Panc1 (cell line): ENCODE results near the gene PTGES. TPM values are rescaled to one million over a fixed set of nuclear protein-coding genes. Genes with fewer than 3 reads are reported as not detected.

Experiments used
- ATAC-seq: fragments of 200-7000 bp; cut with Tn5 transposase; 2 replicates; pipeline ENCODE4 v1.9.1; 2020; ENCODE audit warnings: mild to moderate bottlenecking, moderate library complexity
- BruUV-seq: library from RNA; stranded (reverse); fragments of 400-500 nt; replicated peaks from 2 replicates; lab custom pipeline; 2021; lab: Mats Ljungman, UMichigan
- CTCF ChIA-PET: fragments of 300-600 bp; sonication (Branson Sonifier 250); formaldehyde crosslinking; loops from one replicate; lab custom pipeline; 2022; ENCODE audit warnings: antibody characterized with exemption; lab: Charles Lee
- POLR2A ChIA-PET: fragments of 300-600 bp; sonication (Branson Sonifier 250); formaldehyde crosslinking; loops from one replicate; lab custom pipeline; 2022; ENCODE audit warnings: antibody characterized with exemption; lab: Charles Lee
- DNase-seq: peaks from one replicate; pipeline ENCODE4 v3.0.0-alpha.2; 2010; ENCODE audit warnings: low read depth, low spot score
- H3K27ac ChIP-seq: 2 replicates; pipeline ENCODE4 v1.5.1; 2011; ENCODE audit warnings: mild to moderate bottlenecking, low read length, inconsistent platforms
- H3K27me3 ChIP-seq: fragments of 200-500 bp; sonication (Bioruptor generic); 2 replicates; pipeline ENCODE4 v1.6.0; 2014; ENCODE audit warnings: low read length, inconsistent platforms; ENCODE audit not compliant: control insufficient read depth, insufficient read depth
- H3K36me3 ChIP-seq: fragments of 200-500 bp; sonication (Bioruptor generic); 2 replicates; pipeline ENCODE4 v1.5.1; 2014; ENCODE audit warnings: inconsistent platforms, mild to moderate bottlenecking, low read length, moderate library complexity; ENCODE audit not compliant: control insufficient read depth, insufficient read depth
- H3K4me1 ChIP-seq: 2 replicates; pipeline ENCODE4 v1.5.1; 2011; ENCODE audit warnings: inconsistent platforms, mild to moderate bottlenecking, low read length, moderate library complexity; ENCODE audit not compliant: control insufficient read depth, insufficient read depth
- H3K4me3 ChIP-seq, 2 experiments: 2 replicates each; pipeline ENCODE4 v1.5.1; 2011 to 2012; ENCODE audit warnings: low read depth in 2 of 2, low read length in 2 of 2, mild to moderate bottlenecking in 2 of 2, inconsistent platforms in 1 of 2, moderate library complexity in 1 of 2
- H3K9me3 ChIP-seq: fragments of 200-500 bp; sonication (Bioruptor generic); 2 replicates; pipeline ENCODE4 v1.5.1; 2014; ENCODE audit warnings: low read depth, mild to moderate bottlenecking, inconsistent platforms, low read length, moderate library complexity; ENCODE audit not compliant: control insufficient read depth, insufficient read depth
- POLR2AphosphoS5 ChIP-seq: IDR thresholded peaks from 2 replicates; pipeline ENCODE4 v1.6.1; 2012; ENCODE audit warnings: mild to moderate bottlenecking, low read depth, low read length, moderate library complexity
- SIN3A ChIP-seq: IDR thresholded peaks from 2 replicates; pipeline ENCODE4 v1.6.1; 2012; ENCODE audit warnings: low read depth, mild to moderate bottlenecking, low read length, moderate library complexity, borderline replicate concordance; ENCODE audit not compliant: insufficient read depth
- TCF7L2 ChIP-seq: IDR thresholded peaks from 2 replicates; pipeline ENCODE4 v1.6.1; 2011; ENCODE audit warnings: mild to moderate bottlenecking, low read depth, low read length, inconsistent platforms
- in situ Hi-C: cut with HindIII; loops from 2 replicates; pipeline ENCODE4 v1.10.0; 2016; ENCODE audit warnings: low sequenced_read_pairs, low pct_unique_long_range_greater_than_20kb
- intact Hi-C: fragments of 100-400 bp; cut with micrococcal nuclease; formaldehyde crosslinking; loops from one replicate; pipeline ENCODE4 v1.10.0; 2022; ENCODE audit not compliant: unreplicated experiment
- total RNA-seq: library from RNA; stranded (reverse); gene quantifications from one replicate; pipeline ENCODE4 v1.2.1, GENCODE V29; 2021; ENCODE audit not compliant: unreplicated experiment
- TF ChIP-seq, protein P1 (sequence below): fragments of 450-650 bp; IDR thresholded peaks from 2 replicates; pipeline ENCODE4 v1.5.1; 2017; ENCODE audit warnings: mild to moderate bottlenecking
- TF ChIP-seq, protein P2 (sequence below), 2 experiments: IDR thresholded peaks; 2 replicates each; pipeline ENCODE4 v1.6.1; 2011 to 2012; ENCODE audit warnings: low read depth in 2 of 2, control low read depth in 1 of 2, low read length in 1 of 2, mild to moderate bottlenecking in 1 of 2, moderate library complexity in 1 of 2; ENCODE audit not compliant: insufficient read depth in 1 of 2

PTGES gene
- total RNA-seq, 1 experiment from 2014 or later, result 1.1 TPM

DNA sequence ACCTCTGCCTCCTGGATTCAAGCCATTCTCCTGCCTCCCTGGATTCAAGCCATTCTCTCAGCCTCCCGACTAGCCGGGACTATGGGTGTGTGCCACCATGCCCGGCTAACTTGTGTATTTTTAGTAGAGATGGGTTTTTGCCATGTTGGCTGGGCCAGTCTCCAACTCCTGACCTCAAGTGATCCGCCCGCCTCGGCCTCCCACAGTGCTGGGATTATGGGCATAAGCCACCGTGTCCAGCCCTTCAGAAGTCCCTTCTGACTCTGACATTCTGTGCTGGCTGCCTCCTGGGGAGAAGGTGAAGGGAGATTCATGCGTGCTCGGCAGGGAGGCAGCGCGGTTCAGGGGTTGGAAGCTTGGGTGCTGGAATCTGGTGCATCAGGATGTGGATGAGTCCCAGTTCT, 58.6 kb downstream of the PTGES start:
- H3K27ac ChIP-seq, result no peak overlapping the region
- TF ChIP-seq, protein P1, sequence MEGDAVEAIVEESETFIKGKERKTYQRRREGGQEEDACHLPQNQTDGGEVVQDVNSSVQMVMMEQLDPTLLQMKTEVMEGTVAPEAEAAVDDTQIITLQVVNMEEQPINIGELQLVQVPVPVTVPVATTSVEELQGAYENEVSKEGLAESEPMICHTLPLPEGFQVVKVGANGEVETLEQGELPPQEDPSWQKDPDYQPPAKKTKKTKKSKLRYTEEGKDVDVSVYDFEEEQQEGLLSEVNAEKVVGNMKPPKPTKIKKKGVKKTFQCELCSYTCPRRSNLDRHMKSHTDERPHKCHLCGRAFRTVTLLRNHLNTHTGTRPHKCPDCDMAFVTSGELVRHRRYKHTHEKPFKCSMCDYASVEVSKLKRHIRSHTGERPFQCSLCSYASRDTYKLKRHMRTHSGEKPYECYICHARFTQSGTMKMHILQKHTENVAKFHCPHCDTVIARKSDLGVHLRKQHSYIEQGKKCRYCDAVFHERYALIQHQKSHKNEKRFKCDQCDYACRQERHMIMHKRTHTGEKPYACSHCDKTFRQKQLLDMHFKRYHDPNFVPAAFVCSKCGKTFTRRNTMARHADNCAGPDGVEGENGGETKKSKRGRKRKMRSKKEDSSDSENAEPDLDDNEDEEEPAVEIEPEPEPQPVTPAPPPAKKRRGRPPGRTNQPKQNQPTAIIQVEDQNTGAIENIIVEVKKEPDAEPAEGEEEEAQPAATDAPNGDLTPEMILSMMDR, result no peak
- TF ChIP-seq POLR2AphosphoS5, result no peak
- TF ChIP-seq, protein P2, sequence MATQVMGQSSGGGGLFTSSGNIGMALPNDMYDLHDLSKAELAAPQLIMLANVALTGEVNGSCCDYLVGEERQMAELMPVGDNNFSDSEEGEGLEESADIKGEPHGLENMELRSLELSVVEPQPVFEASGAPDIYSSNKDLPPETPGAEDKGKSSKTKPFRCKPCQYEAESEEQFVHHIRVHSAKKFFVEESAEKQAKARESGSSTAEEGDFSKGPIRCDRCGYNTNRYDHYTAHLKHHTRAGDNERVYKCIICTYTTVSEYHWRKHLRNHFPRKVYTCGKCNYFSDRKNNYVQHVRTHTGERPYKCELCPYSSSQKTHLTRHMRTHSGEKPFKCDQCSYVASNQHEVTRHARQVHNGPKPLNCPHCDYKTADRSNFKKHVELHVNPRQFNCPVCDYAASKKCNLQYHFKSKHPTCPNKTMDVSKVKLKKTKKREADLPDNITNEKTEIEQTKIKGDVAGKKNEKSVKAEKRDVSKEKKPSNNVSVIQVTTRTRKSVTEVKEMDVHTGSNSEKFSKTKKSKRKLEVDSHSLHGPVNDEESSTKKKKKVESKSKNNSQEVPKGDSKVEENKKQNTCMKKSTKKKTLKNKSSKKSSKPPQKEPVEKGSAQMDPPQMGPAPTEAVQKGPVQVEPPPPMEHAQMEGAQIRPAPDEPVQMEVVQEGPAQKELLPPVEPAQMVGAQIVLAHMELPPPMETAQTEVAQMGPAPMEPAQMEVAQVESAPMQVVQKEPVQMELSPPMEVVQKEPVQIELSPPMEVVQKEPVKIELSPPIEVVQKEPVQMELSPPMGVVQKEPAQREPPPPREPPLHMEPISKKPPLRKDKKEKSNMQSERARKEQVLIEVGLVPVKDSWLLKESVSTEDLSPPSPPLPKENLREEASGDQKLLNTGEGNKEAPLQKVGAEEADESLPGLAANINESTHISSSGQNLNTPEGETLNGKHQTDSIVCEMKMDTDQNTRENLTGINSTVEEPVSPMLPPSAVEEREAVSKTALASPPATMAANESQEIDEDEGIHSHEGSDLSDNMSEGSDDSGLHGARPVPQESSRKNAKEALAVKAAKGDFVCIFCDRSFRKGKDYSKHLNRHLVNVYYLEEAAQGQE (IDR thresholded peaks at IDR 0.05; ENCODE audit: insufficient read depth in 1 of 2, low read depth in 2 of 2, low read length in 1 of 2), result no peak
- no peak for TF ChIP-seq SIN3A
- TF ChIP-seq TCF7L2, result no peak
- no peak overlapping the region for H3K4me3 ChIP-seq
- H3K4me1 ChIP-seq, result no peaks in the 10 kb centered on the region
- no peaks in the 10 kb centered on the region for H3K9me3 ChIP-seq
- H3K36me3 ChIP-seq, result no peaks in the 10 kb centered on the region
- CTCF ChIA-PET, result no interaction called here
- POLR2A ChIA-PET, result no interaction called here
- no TSS peak for BruUV-seq
- intact Hi-C loops, result no loop called here
- DNase-seq (no peak), ATAC-seq (no peak)
- in situ Hi-C loops, result no loop called here
- H3K27me3 ChIP-seq, result no peaks in the 10 kb centered on the region

DNA sequence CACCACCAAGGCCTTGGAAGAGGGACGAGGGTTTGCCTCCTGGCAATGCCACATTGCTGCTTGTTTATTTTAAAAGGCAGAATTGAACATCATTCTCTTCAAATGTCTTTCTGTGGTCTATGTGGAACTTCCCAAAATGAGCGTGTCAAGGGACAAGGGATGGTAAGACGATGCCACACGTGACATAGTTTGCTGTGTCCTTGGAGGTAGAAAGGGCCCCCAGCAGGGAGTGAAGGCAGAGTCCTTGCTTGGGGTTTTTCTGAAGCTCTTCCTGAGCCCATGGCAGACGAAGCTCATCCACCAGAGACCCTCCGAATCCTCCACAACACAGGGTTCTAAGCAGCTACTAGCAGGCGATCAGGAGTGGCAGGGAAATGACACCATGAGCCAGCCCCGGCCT, 59.1 kb downstream of the PTGES start:
- CTCF ChIA-PET, result no interaction called here
- in situ Hi-C loops (no loop called here), intact Hi-C loops (no loop called here)
- H3K4me3 ChIP-seq, result no peak overlapping the region
- H3K4me1 ChIP-seq, result no peaks in the 10 kb centered on the region
- TF ChIP-seq TCF7L2 (no peak), POLR2AphosphoS5 (no peak)
- POLR2A ChIA-PET, result no interaction called here
- no peak for ATAC-seq
- DNase-seq, result no peak
- H3K27ac ChIP-seq, result no peak overlapping the region
- H3K36me3 ChIP-seq, result no peaks in the 10 kb centered on the region
- no peaks in the 10 kb centered on the region for H3K9me3 ChIP-seq
- H3K27me3 ChIP-seq, result no peaks in the 10 kb centered on the region
- BruUV-seq, result no TSS peak

DNA sequence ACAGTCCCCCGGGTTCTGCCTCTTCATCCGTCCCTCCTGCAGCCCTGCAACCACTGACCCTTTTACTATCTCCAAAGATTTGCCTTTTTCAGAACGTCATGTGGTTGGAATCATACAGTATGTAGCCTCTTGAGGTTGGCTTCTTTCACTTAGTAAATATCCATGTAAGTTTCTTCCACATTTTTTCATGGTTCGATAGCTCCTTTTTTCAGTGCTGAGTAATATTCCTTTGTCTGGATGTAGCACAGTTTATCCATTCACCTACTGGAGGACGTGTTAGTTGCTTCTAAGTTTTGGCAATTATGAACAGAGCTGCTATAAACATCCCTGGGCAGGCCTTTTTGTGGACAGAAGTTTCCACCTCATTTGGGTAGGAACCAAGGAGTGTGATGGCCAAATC, 60.3 kb downstream of the PTGES start:
- Histone ChIP-seq H3K9me3 (no peaks in the 10 kb centered on the region), H3K4me1 (no peaks in the 10 kb centered on the region), H3K36me3 (no peaks in the 10 kb centered on the region), H3K27ac (no peak overlapping the region), H3K4me3 (no peak overlapping the region), H3K27me3 (no peaks in the 10 kb centered on the region)
- TF ChIP-seq, protein P2 (IDR thresholded peaks at IDR 0.05; ENCODE audit: insufficient read depth in 1 of 2, low read depth in 2 of 2, low read length in 1 of 2), result no peak
- no peak for TF ChIP-seq SIN3A
- TF ChIP-seq, protein P1, result no peak
- TF ChIP-seq POLR2AphosphoS5, result no peak
- no peak for TF ChIP-seq TCF7L2
- in situ Hi-C loops (no loop called here), intact Hi-C loops (no loop called here)
- DNase-seq, result no peak
- CTCF ChIA-PET, result no interaction called here
- ATAC-seq, result no peak
- no TSS peak for BruUV-seq
- POLR2A ChIA-PET, result no interaction called here
